ENCODE measurements around the gene HDAC4.

HDAC4 gene

DNA sequence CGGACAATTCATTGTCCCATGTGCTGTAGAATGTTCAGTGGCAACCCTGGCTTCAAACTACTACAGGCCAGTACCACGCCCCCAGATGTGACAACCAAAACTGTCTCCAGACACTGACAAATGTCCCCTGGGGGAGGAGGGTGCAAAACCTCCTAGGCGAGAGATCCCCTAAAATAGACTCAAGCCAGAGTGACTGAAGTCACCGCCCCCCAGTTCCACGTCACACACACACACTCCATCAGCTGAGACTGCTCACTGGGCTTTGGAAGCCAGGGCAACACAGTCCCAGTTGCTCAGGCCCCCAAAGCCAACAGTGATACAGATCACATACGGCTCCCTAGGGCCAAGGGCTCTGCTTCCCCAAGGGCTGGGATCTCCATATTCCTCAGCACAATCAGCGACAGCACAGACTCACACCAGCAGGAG, 19.1 kb downstream of the HDAC4 start:
- DNase-seq, result peak; percentile 32

DNA sequence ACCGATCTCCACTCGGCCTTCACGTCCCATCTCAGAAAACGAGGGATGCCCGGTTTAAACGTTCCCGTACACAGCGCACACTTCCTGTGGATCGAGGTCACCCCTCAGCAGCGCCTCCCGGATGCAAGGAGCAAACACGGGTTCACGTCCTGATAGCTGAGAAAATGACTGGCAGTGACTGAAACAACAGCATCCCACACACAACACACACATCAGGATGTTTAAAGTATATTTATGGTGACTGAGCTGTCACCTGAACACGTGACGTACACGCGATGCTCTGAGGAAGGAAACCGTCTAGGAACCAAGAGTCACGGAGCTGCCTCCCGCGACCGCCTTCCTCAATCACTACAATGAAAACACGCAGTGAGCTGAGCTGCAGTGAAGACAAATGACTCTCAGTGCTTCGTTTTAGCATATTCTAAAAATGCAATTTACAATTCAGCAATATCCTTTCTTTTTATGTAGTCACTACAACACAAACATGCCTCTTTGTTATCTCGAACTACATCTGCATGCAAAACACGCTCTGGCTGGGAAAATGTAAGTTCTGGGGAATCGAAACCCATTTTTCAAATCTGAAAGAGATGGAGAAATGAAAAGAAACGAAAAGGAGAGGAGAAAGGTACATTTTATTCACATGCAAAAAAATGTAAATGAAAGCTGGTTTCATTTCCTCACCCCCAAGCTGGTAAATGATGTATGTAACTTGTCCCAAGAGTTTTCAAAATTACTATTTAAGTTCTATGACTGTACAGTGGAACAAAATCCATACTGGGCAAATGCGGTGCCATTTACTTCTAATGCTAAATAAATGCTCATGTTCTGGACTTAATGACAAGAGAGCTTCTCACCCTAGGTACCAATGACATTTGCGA, 19.8 kb downstream of the HDAC4 start:
- DNase-seq, result peak; percentile 77

DNA sequence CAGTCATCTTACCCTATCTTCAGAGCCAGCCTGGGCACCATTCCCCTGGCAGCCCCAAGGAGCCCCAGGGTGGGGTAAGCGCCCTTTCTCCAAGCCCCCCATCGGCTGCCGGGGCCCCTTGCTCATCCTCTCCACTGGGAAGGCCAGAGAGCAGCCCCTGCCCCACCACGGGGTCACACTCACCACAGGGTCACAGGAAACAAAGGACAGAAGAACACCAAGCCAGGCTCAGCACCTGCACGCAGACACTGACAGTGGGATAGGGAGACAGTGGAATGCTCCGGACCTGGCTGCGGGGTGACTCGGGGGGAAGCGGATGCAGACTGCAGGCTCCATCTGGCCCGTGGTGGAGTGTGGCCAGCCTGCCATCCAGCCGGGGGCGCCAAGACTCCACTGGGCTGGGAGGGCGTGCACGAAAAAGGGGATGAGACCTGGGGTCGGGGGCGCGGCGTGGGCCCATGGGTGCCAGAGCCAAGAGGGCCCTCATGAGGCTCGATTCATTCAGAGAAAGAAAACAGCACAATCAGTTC, 21.1 kb downstream of the HDAC4 start:
- DNase-seq, result no peak

DNA sequence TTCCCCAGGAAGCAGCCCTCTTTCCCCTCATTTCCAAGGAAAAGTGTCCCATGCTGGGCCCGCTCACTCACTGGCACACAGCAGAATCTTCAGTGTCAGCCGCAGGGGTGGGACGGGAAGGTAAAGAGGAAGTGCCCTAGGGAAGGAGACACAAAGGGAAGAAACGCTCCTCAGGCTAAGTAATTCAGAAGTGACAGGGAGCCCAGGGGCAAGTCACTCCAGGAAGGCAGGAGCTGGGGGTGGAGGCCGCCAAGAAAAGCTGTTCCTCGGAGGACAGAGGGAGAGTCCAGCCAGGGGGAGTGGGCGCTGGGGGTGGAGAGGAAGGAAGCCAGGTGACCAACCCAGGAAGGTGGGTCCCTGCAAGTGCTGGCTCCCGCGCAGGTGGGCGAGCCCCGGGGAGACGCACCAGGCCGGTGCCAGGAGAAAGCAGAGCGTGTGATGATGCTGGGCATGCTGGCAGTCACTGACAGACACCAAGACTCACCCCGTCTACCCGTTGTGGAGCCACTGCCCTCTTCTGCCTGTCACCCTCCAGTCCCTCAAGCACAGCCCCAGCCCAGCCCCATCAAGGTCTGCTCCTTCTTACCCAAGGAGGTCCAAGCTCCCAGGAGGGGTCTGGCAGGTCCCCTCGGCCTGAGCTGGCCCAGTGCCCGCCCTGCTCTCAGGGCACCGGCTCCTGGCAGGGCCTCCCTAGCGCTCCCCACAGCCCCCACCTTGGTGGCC, 21.7 kb downstream of the HDAC4 start:
- DNase-seq, result no peak

DNA sequence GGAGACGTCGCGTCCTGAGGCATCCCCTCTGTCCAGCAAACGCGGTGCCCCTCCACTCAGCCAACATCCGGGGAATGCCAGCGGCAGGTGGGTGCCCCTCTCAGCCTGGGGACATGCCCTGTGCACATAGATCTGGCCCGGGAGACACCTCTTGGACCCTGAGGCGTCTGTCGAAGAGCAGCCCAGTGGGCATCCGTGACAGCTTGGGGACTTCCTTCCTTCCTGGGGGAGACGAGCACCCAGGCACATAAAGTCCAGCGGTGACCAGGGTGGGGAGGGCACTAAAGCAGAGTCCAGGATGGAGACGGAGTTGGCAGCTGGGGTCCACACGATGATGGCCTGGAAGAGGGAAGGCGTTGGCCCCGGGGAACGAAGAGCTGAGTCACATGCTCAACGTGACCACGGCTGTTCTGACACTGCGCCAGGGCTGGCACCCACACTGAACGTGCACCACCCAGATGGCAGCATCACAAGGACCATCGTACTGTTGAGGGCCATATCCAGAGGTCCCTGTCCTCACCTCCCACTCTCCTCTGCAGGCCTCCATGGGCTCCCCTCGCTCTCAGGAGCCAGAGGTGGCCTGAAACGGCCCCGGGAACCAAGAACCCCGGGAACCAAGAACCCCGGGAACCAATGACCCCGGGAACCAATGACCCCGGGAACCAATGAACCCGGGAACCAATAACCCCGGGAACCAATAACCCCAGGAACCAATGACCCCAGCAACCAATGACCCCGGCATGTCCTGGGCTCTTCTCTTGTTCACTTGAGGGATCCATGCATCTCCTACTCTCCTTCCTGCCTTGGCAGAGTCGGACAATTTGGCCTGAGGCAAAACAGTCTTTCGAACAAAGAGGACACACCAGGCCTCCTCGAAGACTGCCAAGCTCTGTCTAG, 22.6 kb downstream of the HDAC4 start:
- no peak for DNase-seq

DNA sequence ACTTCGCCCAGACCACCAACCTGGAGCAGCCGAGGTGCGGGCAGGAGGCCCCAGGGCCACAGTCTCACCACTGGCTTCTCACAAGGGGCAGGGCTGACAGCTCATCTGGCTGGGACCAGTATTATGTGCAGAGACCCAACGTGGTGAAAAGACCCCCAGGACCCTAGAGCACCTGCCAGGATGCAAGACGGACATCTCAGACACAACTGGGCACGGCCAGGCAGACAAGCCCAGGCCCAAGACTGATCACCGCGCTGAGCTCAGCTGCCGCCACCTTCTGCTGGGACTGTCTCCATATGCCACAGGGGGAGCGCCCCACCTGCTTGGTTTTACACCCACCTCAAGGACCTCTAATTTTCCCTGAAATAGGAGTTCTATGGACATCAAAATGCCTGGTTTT, 23.2 kb downstream of the HDAC4 start:
- no peak for DNase-seq

DNA sequence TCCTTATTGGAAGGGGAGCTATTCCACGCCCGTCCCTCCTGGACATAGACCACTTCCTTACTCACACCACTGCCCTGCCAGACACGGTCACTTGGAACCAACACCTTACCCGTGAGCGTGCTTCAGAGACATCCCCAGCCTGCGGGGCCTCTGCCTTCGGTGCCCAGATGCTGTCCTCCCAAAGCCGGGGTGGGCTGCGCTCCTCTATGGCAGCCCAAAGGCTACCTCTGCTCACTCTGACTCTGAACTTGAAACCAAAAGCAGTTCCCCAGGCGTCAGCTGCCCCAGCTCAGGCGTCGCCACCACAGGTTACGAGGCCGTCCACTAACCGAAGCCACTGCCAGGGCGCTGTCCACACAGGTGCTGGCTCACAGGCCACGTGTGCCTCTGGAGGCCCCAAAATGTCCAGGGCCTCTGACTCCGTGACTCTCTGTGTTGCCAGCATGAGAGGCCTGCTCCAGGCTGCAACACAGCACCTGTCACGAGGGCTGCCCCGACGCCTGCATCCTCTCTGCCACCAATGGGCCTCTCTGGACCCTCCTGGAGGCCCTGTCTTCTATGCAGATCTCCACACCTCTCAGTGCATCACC, 23.8 kb downstream of the HDAC4 start:
- no peak for DNase-seq

DNA sequence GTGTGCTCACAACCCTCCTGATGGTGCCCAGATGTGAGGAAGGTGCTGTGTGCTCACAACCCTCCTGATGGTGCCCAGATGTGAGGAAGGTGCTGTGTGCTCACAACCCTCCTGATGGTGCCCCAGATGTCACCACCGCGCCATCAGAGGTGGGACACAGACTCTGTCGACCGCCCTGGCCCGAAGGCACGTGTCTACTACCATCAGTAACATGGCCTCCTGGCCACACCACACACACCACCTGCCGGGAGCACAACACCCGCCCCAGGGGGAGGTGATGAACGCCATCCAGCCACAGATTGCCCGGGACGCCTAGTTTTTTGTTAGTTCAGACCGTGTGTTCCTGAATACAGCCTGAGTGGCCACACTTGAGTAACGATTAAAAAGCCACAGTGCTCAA, 24.5 kb downstream of the HDAC4 start:
- DNase-seq, result no peak

DNA sequence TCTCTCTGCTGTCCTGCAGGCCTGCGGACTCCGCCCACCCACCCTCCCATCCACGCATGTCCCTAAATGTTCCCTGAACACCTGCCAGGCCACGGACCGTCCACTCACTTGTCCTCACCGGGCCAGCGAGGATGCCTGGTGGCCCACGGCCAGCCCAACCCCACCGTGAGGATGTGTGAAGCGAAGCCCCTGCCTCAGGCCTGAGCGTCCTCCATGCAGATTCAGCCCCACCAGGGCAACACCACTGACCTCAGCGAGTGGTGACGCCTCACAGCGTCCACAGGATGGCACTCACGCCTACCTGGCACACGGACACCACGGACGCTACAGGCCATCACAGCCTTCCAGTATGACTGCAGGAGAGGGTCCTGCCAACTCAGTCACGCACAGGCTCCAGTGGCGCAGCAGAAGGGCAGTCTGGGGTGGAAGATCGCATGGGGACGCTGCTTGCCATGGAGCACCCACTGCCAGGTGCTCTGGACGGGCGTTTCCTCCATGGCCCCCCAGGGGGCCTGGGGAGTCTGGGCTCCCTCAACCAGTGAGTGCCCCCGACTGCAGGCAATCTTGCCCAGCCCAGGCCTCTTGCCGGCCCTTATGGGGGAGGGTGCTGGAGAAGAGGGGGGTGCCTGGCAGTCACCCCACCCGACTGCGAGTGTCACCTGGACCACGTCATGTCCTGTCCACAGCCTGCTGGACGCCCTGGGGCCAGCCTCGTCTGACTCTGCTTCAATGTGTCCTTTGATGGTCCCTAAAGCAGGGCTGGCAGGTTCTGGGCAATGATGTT, 25.4 kb downstream of the HDAC4 start:
- no peak for DNase-seq

DNA sequence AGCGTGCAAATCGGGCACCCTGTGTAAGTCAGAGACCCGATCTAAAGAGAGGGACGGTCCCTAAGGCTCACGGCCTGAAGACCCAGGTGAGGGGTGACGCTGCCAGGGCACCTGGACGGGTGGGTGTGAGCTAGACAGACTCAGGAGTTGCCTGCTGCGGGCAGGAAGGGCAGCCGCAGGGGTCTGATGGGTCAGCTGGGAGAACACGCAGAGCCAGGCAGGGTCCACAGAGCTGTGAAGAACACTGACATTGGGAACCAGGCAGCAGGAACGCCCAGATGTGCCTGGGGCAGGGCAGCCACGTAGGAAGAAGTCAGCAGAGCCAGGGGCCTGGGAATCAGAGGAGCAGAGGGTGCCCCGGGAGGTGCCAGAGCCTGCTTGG, 25.9 kb downstream of the HDAC4 start:
- no peak for DNase-seq

DNA sequence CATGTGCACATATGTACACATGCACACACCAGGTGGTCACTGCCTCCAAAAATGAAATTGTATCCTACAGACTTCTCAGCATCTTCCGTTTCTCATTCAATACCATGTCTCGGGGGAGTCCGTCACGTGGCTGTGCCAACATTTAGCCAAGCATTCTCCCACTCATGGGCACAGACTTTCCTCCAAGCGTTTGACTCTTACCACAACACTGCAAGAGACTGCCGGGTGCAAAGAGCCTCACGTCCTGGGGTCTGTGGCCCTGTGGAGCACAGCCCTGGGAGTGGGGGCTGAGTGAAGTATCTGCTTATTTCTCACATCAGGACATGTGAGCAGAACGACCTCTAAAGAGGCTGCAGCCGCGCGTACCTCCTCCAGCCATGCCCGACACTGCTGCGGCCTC, 28.0 kb downstream of the HDAC4 start:
- DNase-seq, result no peak

DNA sequence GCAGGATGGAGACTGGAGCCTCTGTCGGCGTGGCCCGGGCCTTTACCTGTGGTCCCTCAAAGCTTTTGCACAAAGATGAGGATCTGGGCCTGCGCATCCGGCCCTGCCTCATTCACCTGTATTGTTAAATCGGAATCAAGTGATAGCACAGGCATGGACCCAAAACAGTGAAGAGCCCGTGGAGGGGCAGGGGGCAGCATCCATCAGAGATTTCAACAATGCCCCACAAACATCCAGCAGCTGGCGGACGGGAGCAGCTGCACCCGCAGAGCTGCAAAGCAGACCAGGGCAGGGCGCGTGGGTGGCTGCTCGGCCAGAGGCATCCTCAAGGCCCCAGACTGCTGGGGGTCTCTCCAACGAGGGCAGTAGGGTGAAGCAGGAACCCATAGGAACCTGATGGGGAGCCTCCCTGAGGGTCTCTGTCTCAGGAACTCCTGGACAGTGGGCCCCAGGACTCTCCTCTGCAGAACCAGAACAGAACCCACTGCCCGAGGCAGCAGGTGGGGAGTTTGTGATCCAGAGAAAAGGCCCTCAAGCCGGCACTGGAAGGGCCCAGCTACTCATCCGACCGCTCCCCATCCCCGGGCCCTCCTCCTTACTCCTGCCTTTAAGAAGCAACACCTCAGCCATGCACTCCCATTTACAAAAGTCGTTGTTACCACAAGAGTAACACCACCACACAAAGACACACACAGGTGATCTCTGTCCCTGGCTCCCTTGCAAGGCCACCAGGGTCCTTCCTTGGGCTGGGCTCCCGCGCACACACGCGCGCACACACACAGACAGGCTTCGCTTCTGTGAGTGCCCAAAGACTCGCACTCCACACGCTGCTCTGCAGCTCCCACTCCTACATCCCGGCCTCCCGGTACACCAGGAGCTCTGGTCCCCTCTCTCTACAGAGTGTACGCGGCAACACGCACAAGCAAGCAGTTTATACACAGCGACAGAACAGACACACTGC, 28.8 kb downstream of the HDAC4 start:
- no peak for DNase-seq

DNA sequence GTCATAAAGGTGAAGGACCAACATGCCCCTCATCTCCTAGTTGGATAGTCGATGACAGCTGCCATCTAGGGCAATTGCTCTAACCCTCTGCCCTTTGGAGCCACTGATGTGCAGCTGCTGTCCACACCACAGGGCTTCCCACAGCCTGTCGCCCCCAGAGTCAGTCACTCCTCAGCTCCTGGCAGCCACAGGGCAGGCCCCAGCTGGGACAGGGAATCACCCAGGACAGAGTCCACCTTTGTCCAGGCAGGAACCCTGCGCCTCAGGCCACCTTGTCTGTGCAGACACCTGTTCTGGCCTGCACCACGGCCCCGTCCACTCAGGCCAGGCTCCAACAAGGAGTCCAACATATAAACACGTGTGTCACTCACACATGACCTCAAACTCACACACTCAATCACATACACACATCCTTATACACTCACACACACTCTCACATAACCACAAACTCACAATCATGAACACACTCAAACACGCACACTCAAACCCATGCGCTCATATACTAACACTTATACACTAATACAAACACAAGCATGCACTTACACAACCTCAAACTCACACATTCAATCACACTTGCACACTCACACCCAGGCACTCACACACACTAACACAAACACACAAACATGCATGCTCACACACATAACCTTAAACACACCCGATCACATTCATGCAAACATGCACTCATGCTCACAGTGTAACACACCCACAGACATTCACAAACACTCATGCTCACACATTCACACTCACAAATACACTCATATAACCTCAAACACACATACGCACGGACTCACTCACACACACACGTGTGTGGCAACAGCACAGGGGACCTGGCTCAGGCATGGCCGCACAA, 29.7 kb downstream of the HDAC4 start:
- no peak for DNase-seq

DNA sequence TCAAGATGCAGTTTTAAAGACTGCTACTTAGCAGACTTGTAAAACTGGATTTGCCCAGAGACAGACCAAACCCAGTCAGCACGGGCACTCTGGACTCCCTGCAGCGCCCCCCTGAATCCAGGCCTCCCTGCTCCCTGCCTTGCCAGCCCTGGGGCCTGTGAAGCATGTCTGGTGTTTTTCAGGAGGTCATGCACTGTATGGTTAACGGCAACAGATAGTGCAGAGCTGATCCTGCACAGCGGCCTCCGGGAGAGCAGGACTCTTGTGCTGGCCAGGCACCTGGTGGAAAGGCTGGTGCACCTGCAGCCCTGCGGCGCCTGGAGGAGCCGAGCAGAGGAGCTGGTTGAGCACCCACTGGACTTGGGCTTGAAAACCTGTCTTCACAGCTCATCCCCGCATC, 30.4 kb downstream of the HDAC4 start:
- no peak for DNase-seq

DNA sequence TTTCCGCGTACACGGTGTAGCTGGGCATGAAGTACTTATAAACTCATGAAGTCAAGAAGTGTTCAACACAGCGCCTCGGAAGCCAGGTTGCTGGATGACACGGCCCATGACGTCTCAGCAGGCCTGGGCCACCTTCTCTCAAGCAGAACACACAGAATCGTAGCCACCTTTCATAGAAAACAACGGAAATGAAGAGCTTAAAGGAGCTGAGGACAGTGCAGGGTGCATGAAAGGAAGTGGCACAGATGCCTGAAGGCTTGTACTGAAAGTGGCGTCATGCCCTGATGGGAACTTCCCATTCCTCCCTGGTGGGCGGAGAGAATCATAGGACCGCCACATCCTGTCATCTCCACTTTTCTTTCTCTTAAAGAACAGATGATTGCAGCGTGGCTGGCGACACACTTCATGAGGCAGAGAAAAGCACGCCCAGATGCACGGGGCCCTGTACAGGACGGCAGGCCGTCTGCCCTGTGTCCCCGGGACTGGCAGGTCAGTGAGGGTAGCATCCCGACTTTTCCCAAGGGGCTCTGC, 31.1 kb downstream of the HDAC4 start:
- peak; percentile 82 for DNase-seq

DNA sequence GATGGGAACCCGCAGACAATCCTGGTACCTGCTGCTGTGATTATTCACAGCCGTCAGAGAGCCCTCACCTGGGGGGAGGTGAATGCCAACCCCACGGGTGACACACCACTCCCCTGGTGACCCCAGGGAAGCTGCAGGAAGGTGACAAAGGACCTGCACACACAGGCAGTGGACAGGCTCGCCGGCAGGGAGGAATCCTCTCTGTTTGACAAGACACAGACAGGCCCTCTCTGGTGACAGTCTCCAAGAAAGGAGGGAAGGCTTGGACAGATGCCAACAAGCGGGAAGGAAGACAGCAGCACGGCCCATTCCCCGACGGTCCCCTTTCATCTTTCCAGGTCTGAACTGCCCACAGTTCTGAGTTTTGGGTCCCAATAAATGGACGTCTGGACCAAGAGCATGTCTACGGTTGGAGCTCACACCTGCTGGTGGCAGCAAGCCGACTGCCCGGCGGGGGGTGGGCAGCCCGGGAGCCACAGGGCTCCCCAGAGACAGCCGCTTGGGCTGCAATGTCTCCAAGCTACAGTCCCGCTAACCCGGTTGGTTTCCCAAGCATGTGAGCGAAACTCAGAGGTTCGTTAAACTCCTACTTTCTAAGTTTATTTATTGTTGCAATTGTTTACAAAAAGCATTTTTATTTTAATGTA, 31.8 kb downstream of the HDAC4 start:
- DNase-seq, result no peak

DNA sequence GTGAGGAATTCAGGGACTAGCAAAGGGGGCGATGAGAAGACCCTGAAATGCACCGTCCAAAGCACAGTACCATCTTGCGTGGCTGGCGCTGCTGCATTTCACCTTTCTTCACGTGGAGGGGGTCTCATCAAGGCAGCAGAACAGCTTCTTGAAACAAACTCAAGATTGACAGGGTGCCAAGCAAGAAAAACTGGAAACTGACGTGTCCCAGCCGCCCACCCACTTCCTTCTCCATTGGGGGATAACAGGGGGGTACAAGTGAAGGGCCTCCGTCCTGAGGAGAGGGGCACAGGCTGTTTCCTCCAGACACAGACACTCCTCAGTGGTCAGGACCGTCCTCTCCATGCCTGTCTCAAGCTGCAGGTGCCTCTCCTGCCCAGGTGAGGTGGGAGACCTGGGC, 32.5 kb downstream of the HDAC4 start:
- no peak for DNase-seq

DNA sequence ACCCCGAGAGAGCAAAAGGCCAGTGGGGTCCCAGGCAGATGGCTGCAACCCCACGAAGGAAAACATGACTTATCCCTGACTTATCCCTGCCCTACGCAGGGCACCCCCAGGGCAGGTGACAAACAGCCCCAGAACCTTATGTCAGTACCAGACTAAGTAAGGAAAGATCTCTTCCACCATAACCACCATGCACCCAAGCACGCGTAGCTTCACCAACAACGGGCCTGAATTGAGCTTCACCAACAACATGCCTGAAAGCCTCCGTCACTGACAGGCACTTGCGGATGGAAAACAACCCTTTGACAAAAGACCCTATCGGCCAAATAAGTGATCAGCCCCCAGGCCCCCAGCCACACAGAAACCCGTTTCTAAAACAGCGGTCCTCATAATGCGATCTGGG, 34.1 kb downstream of the HDAC4 start:
- no peak for DNase-seq
